Lower lobe of right lung (tissue), 2 donors: Measurements from ENCODE around the gene CD38. TPM values are rescaled to one million over a fixed set of nuclear protein-coding genes. Genes with fewer than 3 reads are reported as not detected.
A peak's percentile ranks its signal among the peaks of the same experiment; 100 is the strongest.

Experiments used
- ATAC-seq, 2 donors: fragments of 200-7000 bp; cut with Tn5 transposase; one replicate each; pipeline ENCODE4 v1.9.1; 2020 to 2022; ENCODE audit warnings: mild to moderate bottlenecking in 2 of 2, moderate library complexity in 2 of 2
- DNase-seq: peaks from one replicate; pipeline ENCODE4 v3.0.0-alpha.2; 2020
- H3K27ac ChIP-seq: fragments of 200-600 bp; one replicate; pipeline ENCODE4 v1.8.0; 2022
- H3K27me3 ChIP-seq: fragments of 200-600 bp; one replicate; pipeline ENCODE4 v1.8.0; 2022; ENCODE audit warnings: low read depth
- H3K36me3 ChIP-seq: fragments of 200-600 bp; one replicate; pipeline ENCODE4 v1.8.0; 2022; ENCODE audit warnings: mild to moderate bottlenecking
- H3K4me1 ChIP-seq: fragments of 200-600 bp; one replicate; pipeline ENCODE4 v1.8.0; 2022
- H3K4me3 ChIP-seq: fragments of 200-600 bp; one replicate; pipeline ENCODE4 v1.8.0; 2022; ENCODE audit warnings: mild to moderate bottlenecking
- H3K9me3 ChIP-seq: fragments of 200-600 bp; one replicate; pipeline ENCODE4 v1.8.0; 2022
- intact Hi-C: fragments of 100-400 bp; cut with DNase I; formaldehyde crosslinking; loops from one replicate; pipeline ENCODE4 v1.11.0; 2022
- total RNA-seq: library from RNA; stranded (reverse); fragmentation: NEBNext Ultra II Directional; extraction: Animal tissue kit (Norgen Biotek cat#: 25700); gene quantifications from one replicate; pipeline ENCODE4 v1.2.1, GENCODE V29; 2021
- TF ChIP-seq, protein P1 (sequence below): fragments of 200-600 bp; IDR thresholded peaks from one replicate; pipeline ENCODE4 v1.8.0; 2022; ENCODE audit warnings: antibody characterized with exemption, mild to moderate bottlenecking
- donor health status: DM: no; HTN: yes; CAD: no; lungs with severe emphysema.

Gene CD38
- total RNA-seq, 1 donor from 2014 or later = 8.5 TPM

GRCh38 chr4:15878011-15878410 is 99.9 kb downstream of the CD38 start:
- Histone ChIP-seq H3K4me3 (no peak overlapping the region), H3K36me3 (no peaks in the 10 kb centered on the region), H3K27ac (no peak overlapping the region), H3K9me3 (no peaks in the 10 kb centered on the region), H3K27me3 (no peaks in the 10 kb centered on the region), H3K4me1 (no peaks in the 10 kb centered on the region)
- TF ChIP-seq, protein P1, sequence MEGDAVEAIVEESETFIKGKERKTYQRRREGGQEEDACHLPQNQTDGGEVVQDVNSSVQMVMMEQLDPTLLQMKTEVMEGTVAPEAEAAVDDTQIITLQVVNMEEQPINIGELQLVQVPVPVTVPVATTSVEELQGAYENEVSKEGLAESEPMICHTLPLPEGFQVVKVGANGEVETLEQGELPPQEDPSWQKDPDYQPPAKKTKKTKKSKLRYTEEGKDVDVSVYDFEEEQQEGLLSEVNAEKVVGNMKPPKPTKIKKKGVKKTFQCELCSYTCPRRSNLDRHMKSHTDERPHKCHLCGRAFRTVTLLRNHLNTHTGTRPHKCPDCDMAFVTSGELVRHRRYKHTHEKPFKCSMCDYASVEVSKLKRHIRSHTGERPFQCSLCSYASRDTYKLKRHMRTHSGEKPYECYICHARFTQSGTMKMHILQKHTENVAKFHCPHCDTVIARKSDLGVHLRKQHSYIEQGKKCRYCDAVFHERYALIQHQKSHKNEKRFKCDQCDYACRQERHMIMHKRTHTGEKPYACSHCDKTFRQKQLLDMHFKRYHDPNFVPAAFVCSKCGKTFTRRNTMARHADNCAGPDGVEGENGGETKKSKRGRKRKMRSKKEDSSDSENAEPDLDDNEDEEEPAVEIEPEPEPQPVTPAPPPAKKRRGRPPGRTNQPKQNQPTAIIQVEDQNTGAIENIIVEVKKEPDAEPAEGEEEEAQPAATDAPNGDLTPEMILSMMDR = no peak
- DNase-seq (no peak), ATAC-seq (no peak)
- intact Hi-C loops = no loop called here

DNA sequence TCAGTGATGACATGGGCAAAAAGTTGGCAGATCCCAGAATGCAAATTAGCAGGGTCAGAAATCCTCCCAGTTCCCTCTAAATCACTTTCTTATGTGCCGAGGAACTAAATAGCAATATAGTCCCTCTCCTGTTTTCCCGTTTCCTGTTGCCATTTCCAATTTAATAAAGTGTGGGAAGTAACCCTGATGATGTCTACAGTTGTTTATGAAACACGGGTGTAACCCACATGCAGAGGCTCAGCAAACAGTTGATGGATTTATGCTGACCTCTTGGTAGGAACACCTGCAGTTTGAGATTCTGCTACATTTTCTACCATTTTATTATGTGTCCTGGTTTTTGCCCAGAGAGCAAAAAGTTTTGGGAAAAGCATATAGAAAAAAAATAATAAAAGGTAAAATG is 103.7 kb downstream of the CD38 start:
- DNase-seq = no peak
- intact Hi-C loops = loop anchor here (5.0 kb wide), 1 partner anchor 75 kb away; no protein-coding TSS in a partner anchor
- no peaks in the 10 kb centered on the region for H3K9me3 ChIP-seq

GRCh38 chr4:15882675-15883086 is 104.6 kb downstream of the CD38 start:
- TF ChIP-seq, protein P1 = peak; percentile 92
- H3K27ac ChIP-seq = no peak overlapping the region
- no peaks in the 10 kb centered on the region for H3K27me3 ChIP-seq
- DNase-seq (no peak), ATAC-seq (peak; percentile 91)
- no peaks in the 10 kb centered on the region for H3K4me1 ChIP-seq
- no peaks in the 10 kb centered on the region for H3K9me3 ChIP-seq
- H3K4me3 ChIP-seq = no peak overlapping the region
- H3K36me3 ChIP-seq = no peaks in the 10 kb centered on the region
- intact Hi-C loops = loop anchor here (5.0 kb wide), 1 partner anchor 75 kb away; no protein-coding TSS in a partner anchor

More for the DNA sequence above, 103.7 kb downstream of the CD38 start:
- no peak for ATAC-seq
- Histone ChIP-seq H3K27me3 (no peaks in the 10 kb centered on the region), H3K36me3 (no peaks in the 10 kb centered on the region), H3K27ac (no peak overlapping the region), H3K4me1 (no peaks in the 10 kb centered on the region), H3K4me3 (no peak overlapping the region)
- TF ChIP-seq, protein P1 = no peak

GRCh38 chr4:15883610-15884243 is 105.6 kb downstream of the CD38 start:
- Histone ChIP-seq H3K4me3 (no peak overlapping the region), H3K9me3 (no peaks in the 10 kb centered on the region), H3K4me1 (no peaks in the 10 kb centered on the region), H3K27ac (no peak overlapping the region), H3K27me3 (no peaks in the 10 kb centered on the region), H3K36me3 (no peaks in the 10 kb centered on the region)
- no peak for ATAC-seq
- intact Hi-C loops = loop anchor here (5.0 kb wide), 1 partner anchor 74 kb away; no protein-coding TSS in a partner anchor
- TF ChIP-seq, protein P1 = no peak
- DNase-seq = no peak

DNA sequence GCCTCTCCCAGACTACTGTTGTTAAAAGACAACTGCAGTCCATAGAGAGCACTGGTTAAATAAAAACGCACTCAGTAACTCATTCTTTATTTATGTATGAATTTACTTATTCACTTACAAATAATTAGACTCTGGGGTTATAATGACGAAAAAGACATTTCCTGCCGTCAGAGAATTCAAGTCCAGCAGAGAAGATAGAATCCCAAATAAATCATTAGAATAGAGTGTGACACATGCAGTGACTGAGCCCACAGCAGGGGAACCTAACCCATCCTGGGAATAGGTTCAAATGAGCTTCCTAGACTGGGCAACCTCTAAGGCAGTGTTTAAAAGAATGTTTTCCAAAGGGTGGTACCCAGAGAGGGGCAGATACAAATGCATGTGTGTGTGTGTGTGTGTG is 106.5 kb downstream of the CD38 start:
- intact Hi-C loops = loop anchor here (5.0 kb wide), 1 partner anchor 73 kb away; no protein-coding TSS in a partner anchor
- ATAC-seq (no peak), DNase-seq (no peak)
- Histone ChIP-seq H3K36me3 (no peaks in the 10 kb centered on the region), H3K27ac (no peak overlapping the region), H3K27me3 (no peaks in the 10 kb centered on the region), H3K9me3 (no peaks in the 10 kb centered on the region), H3K4me3 (no peak overlapping the region), H3K4me1 (no peaks in the 10 kb centered on the region)
- TF ChIP-seq, protein P1 = no peak
